ENCODE results near the gene KCND1. TPM values are rescaled to one million over a fixed set of nuclear protein-coding genes. Genes with fewer than 3 reads are reported as not detected.

The KCND1 gene
- total RNA-seq, 2 donors from 2014 or later = 1.3 to 1.5 TPM

- Histone ChIP-seq H3K27me3 (no peaks in the 10 kb centered on the region), H3K9me3 (no peaks in the 10 kb centered on the region), H3K4me3 (peak overlapping the region; percentile 58 to 63), H3K27ac (peak overlapping the region; percentile 60 to 66), H3K4me1 (peaks cover 0 to 7% of the 10 kb centered on the region in 2 donors), H3K36me3 (no peaks in the 10 kb centered on the region)
- TF ChIP-seq CTCF (IDR thresholded peaks at IDR 0.05) = no peak
- DNase-seq (ENCODE audit: low spot score) = no peak
These were observed 30.0 kb upstream of the KCND1 start for GRCh38 chrX:49001521-49002090.

- Histone ChIP-seq H3K4me3 (no peak overlapping the region), H3K4me1 (peaks cover 0 to 7% of the 10 kb centered on the region in 2 donors), H3K27me3 (no peaks in the 10 kb centered on the region), H3K36me3 (no peaks in the 10 kb centered on the region), H3K9me3 (no peaks in the 10 kb centered on the region), H3K27ac (no peak overlapping the region)
- no peak for DNase-seq (ENCODE audit: low spot score)
- no peak for TF ChIP-seq CTCF (IDR thresholded peaks at IDR 0.05)
These were observed 29.0 kb upstream of the KCND1 start for GRCh38 chrX:49000636-49001035.

- Histone ChIP-seq H3K4me3 (no peak overlapping the region), H3K36me3 (no peaks in the 10 kb centered on the region), H3K9me3 (no peaks in the 10 kb centered on the region), H3K4me1 (peaks cover 0 to 7% of the 10 kb centered on the region in 2 donors), H3K27ac (no peak overlapping the region), H3K27me3 (no peaks in the 10 kb centered on the region)
- no peak for TF ChIP-seq CTCF (IDR thresholded peaks at IDR 0.05)
- no peak for DNase-seq (ENCODE audit: low spot score)
These were observed 27.4 kb upstream of the KCND1 start for GRCh38 chrX:48999030-48999429.

- no peak overlapping the region for H3K27ac ChIP-seq
- H3K36me3 ChIP-seq = no peaks in the 10 kb centered on the region
- H3K4me3 ChIP-seq = no peak overlapping the region
- peaks cover 0 to 7% of the 10 kb centered on the region in 2 donors for H3K4me1 ChIP-seq
- DNase-seq (ENCODE audit: low spot score) = no peak
- no peak for TF ChIP-seq CTCF (IDR thresholded peaks at IDR 0.05)
- H3K9me3 ChIP-seq = no peaks in the 10 kb centered on the region
- H3K27me3 ChIP-seq = no peaks in the 10 kb centered on the region
These were observed 26.7 kb upstream of the KCND1 start for GRCh38 chrX:48998391-48998790.

- no peak for DNase-seq (ENCODE audit: low spot score)
- Histone ChIP-seq H3K27ac (no peak overlapping the region), H3K4me3 (no peak overlapping the region), H3K9me3 (no peaks in the 10 kb centered on the region), H3K27me3 (no peaks in the 10 kb centered on the region), H3K36me3 (no peaks in the 10 kb centered on the region), H3K4me1 (peaks cover 0 to 7% of the 10 kb centered on the region in 2 donors)
- TF ChIP-seq CTCF (IDR thresholded peaks at IDR 0.05) = no peak
These were observed 26.2 kb upstream of the KCND1 start for GRCh38 chrX:48997865-48998264.

GRCh38 chrX:48997455-48997854, 25.8 kb upstream of the KCND1 start:
- no peak for DNase-seq (ENCODE audit: low spot score)
- Histone ChIP-seq H3K4me1 (peaks cover 0 to 7% of the 10 kb centered on the region in 2 donors), H3K9me3 (no peaks in the 10 kb centered on the region), H3K4me3 (no peak overlapping the region), H3K27ac (no peak overlapping the region), H3K36me3 (no peaks in the 10 kb centered on the region), H3K27me3 (no peaks in the 10 kb centered on the region)
- TF ChIP-seq CTCF (IDR thresholded peaks at IDR 0.05) = no peak

All from right atrium auricular region (tissue), 2 donors.